ENCODE results near the gene MRTFA.

GRCh38 chr22:40592352-40593113, 44.0 kb downstream of the MRTFA start:
- no peak for TF ChIP-seq POLR2A (IDR thresholded peaks at IDR 0.05)
- no peak for TF ChIP-seq CTCF (IDR thresholded peaks at IDR 0.05)

Measured in esophagus squamous epithelium (tissue), 4 donors.